ENCODE measurements around the gene RAB5A. TPM values are rescaled to one million over a fixed set of nuclear protein-coding genes. Genes with fewer than 3 reads are reported as not detected.

RAB5A gene
- 76.5 and 93.8 TPM in 2 replicates for total RNA-seq

GRCh38 chr3:19946832-19947548 lies at the start of gene RAB5A:
Gene RAB5A, plus strand, starts transcription at chr3:19947097. Its CDS starts 3,802 bp downstream, at chr3:19950899.

GRCh38 chr3:19934098-19934566 lies 12.8 kb upstream of the RAB5A start, which contains the start of gene EFHB:
Gene EFHB, minus strand, starts transcription at chr3:19934217. Its CDS starts 199 bp downstream, at chr3:19934018.

GRCh38 chr3:20012164-20012563 lies 65.3 kb downstream of the RAB5A start, which contains the start of gene PP2D1:
Gene PP2D1, minus strand, starts transcription at chr3:20012264. Its CDS starts 192 bp downstream, at chr3:20012072.

Small RNA genes within 50 kb of the gene (small RNA-seq; reads per million reads assigned to genes)
- gene RNU4-85P (not detected), gene RPL39P18 (not detected)

Other genes with a start within 250 kb of the RAB5A start
- 1.6 TPM in 1 of 2 replicates, not detected in the other for gene EFHB, start 12.9 kb upstream of the RAB5A start, total RNA-seq
- gene PP2D1, start 65.2 kb downstream of the RAB5A start, total RNA-seq = not detected in 2 replicates
- gene KAT2B, start 93.3 kb downstream of the RAB5A start, total RNA-seq = 20.6 and 38.1 TPM in 2 replicates
- 1.7 and 2.0 TPM in 2 replicates for gene SGO1, start 239.1 kb downstream of the RAB5A start, total RNA-seq